ENCODE data around the gene ATP12A. TPM values are rescaled to one million over a fixed set of nuclear protein-coding genes. Genes with fewer than 3 reads are reported as not detected.

Gene ATP12A
- total RNA-seq, 1 experiment from 2014 or later: 0.47 TPM

DNA sequence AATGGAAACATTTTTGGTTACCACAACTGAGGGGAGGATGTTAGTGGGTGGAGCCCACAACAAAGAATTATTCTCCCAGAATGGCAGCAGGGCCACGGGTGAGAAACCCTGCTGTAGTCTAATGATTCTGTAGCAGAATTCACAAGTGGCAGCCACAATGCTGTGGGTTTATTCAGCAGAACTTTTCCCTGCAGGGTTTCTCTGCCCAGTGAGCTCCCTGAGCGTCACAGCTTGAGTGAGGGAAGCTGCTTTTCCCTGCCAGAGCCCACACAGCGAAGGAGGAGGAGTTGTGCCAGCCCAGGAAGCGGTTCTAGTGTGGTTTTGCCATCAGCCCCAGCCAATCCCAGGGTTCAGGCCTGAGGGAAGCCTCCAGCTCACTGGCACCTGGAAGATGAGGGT is 4.4 kb downstream of the ATP12A start:
- ChIA-PET POLR2A (ENCODE audit: low non-redundant PET) (no interaction called here), CTCF (interaction anchor here (1.0 to 1.9 kb wide), 2 partner anchors 9 to 43 kb away, joined by 8 to 12 read pairs; no protein-coding TSS in a partner anchor)
- Histone ChIP-seq H3K36me3 (ENCODE audit: insufficient read depth, low read length, poor library complexity, severe bottlenecking) (no peaks in the 10 kb centered on the region), H3K4me1 (ENCODE audit: insufficient read depth, low read length, poor library complexity, severe bottlenecking) (peaks cover 17% of the 10 kb centered on the region), H3K9me3 (ENCODE audit: low read depth, low read length, poor library complexity, severe bottlenecking) (no peaks in the 10 kb centered on the region), H3K27me3 (replicated peaks; ENCODE audit: insufficient read depth, low read depth, low read length, poor library complexity) (peaks cover 17% of the 10 kb centered on the region), H3K27ac (ENCODE audit: low read depth, low read length, poor library complexity, severe bottlenecking) (peak overlapping the region; percentile 23), H3K4me3 (ENCODE audit: low read depth, low read length, poor library complexity, severe bottlenecking) (no peak overlapping the region)
- intact Hi-C loops (cut with micrococcal nuclease; ENCODE audit: unreplicated experiment): no loop called here
- DNase-seq (ENCODE audit: low spot score): peak; percentile 71
- no peak for TF ChIP-seq EZH2 (IDR thresholded peaks at IDR 0.05; ENCODE audit: borderline replicate concordance, low read depth, low read length, poor library complexity, severe bottlenecking)
- TF ChIP-seq CTCF (conservative IDR thresholded peaks at IDR 0.05; ENCODE audit: low read depth, low read length): no peak
- BruUV-seq (replicated peaks): no TSS peak

- TF ChIP-seq CTCF (conservative IDR thresholded peaks at IDR 0.05; ENCODE audit: low read depth, low read length): no peak
- H3K4me3 ChIP-seq (ENCODE audit: low read depth, low read length, poor library complexity, severe bottlenecking): no peak overlapping the region
- no peaks in the 10 kb centered on the region for H3K36me3 ChIP-seq (ENCODE audit: insufficient read depth, low read length, poor library complexity, severe bottlenecking)
- POLR2A ChIA-PET (ENCODE audit: low non-redundant PET): no interaction called here
- no peaks in the 10 kb centered on the region for H3K9me3 ChIP-seq (ENCODE audit: low read depth, low read length, poor library complexity, severe bottlenecking)
- H3K4me1 ChIP-seq (ENCODE audit: insufficient read depth, low read length, poor library complexity, severe bottlenecking): peaks cover 17% of the 10 kb centered on the region
- CTCF ChIA-PET: interaction anchor here (1.9 kb wide), 1 partner anchor 9 kb away, joined by 8 read pairs; no protein-coding TSS in a partner anchor
- no TSS peak for BruUV-seq (replicated peaks)
- intact Hi-C loops (cut with micrococcal nuclease; ENCODE audit: unreplicated experiment): no loop called here
- H3K27ac ChIP-seq (ENCODE audit: low read depth, low read length, poor library complexity, severe bottlenecking): peak overlapping the region; percentile 23
- DNase-seq (ENCODE audit: low spot score): no peak
- peaks cover 9% of the 10 kb centered on the region for H3K27me3 ChIP-seq (replicated peaks; ENCODE audit: insufficient read depth, low read depth, low read length, poor library complexity)
Observed at GRCh38 chr13:24685314-24685713, 5.1 kb downstream of the ATP12A start.

DNA sequence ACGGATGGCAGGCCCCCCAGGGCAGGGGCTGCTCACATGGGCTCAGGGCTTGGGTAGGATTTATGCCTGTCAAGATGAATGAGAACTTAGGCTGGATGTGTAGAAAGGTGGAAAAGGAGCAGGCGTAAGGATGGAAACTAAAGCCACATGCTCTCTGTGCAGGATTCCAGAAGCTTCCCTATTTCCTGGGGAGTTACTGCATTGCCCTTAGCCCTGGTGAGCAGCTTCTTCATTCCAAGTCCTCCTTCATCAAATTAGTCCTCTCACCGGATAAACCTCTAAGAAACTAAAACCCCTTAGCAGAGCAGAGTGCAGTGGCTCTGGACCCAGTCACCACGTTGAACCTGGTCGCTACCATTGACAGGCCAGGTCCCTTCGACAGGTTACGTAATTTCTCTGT is 7.4 kb downstream of the ATP12A start:
- POLR2A ChIA-PET (ENCODE audit: low non-redundant PET): no interaction called here
- BruUV-seq (replicated peaks): no TSS peak
- H3K9me3 ChIP-seq (ENCODE audit: low read depth, low read length, poor library complexity, severe bottlenecking): no peaks in the 10 kb centered on the region
- CTCF ChIA-PET: no interaction called here
- H3K27me3 ChIP-seq (replicated peaks; ENCODE audit: insufficient read depth, low read depth, low read length, poor library complexity): no peaks in the 10 kb centered on the region
- DNase-seq (ENCODE audit: low spot score): no peak
- H3K4me1 ChIP-seq (ENCODE audit: insufficient read depth, low read length, poor library complexity, severe bottlenecking): peaks cover 17% of the 10 kb centered on the region
- intact Hi-C loops (cut with micrococcal nuclease; ENCODE audit: unreplicated experiment): no loop called here
- H3K4me3 ChIP-seq (ENCODE audit: low read depth, low read length, poor library complexity, severe bottlenecking): no peak overlapping the region
- TF ChIP-seq EZH2 (IDR thresholded peaks at IDR 0.05; ENCODE audit: borderline replicate concordance, low read depth, low read length, poor library complexity, severe bottlenecking) (no peak), CTCF (conservative IDR thresholded peaks at IDR 0.05; ENCODE audit: low read depth, low read length) (no peak)
- H3K27ac ChIP-seq (ENCODE audit: low read depth, low read length, poor library complexity, severe bottlenecking): no peak overlapping the region
- no peaks in the 10 kb centered on the region for H3K36me3 ChIP-seq (ENCODE audit: insufficient read depth, low read length, poor library complexity, severe bottlenecking)

Measured in A673 (cell line).